ENCODE data around the gene LSMEM2.
A peak's percentile ranks its signal among the peaks of the same experiment; 100 is the strongest.
"Not testable (repeated sequence)": the region's sequence is repeated elsewhere in the genome, so short reads cannot be mapped to it uniquely, and the experiment has no call there.

Gene LSMEM2

DNA sequence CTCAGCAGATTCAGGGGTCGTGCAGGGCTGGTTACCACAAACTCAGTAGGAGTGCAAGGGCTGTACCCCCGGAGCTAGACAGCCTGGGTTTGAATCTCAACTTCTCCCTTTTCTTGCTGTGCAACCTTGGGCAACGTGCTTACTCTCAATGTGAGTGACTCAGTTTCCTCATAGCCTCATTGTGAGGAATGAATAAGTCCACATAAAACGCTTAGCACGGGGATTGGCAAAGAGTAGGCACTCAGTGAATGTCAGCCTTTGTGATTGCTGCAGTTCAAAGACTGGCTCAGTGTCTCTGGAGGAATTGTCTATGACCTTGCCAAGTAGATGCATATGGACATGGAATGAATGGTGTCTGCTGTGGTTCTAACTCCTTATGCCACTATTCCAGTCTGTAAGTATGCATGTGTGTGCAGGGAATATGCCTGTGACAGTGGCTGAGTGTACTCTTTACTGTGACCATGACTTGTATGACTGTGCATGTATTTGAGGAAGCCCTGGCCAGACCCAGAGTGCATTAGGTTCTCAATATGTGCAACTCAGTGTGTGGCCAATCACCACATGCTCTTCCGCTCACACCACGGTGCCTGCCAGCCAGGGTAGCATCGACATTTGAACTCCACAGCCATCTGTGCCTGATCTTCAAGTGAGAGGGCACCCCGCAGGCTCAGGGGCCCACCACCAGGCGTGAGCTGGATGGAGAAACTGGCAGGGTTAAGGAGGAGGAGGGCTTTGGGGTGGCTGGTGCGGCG is 21.2 kb downstream of the LSMEM2 start:
- peak; percentile 79 for DNase-seq (ENCODE audit: low read depth)
- H3K4me3 ChIP-seq (ENCODE audit: low read depth, low read length) = peak overlapping the region; percentile 72
- TF ChIP-seq MYC (IDR thresholded peaks at IDR 0.05; ENCODE audit: low read depth, low read length) (peak; percentile 84), POLR2A (IDR thresholded peaks at IDR 0.05; ENCODE audit: extremely low read depth, insufficient read length) (peak; percentile 28)
- TF ChIP-seq, protein P1, sequence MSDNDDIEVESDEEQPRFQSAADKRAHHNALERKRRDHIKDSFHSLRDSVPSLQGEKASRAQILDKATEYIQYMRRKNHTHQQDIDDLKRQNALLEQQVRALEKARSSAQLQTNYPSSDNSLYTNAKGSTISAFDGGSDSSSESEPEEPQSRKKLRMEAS (IDR thresholded peaks at IDR 0.05; ENCODE audit: low read depth, low read length) = peak; percentile 93
- TF ChIP-seq, protein P2, sequence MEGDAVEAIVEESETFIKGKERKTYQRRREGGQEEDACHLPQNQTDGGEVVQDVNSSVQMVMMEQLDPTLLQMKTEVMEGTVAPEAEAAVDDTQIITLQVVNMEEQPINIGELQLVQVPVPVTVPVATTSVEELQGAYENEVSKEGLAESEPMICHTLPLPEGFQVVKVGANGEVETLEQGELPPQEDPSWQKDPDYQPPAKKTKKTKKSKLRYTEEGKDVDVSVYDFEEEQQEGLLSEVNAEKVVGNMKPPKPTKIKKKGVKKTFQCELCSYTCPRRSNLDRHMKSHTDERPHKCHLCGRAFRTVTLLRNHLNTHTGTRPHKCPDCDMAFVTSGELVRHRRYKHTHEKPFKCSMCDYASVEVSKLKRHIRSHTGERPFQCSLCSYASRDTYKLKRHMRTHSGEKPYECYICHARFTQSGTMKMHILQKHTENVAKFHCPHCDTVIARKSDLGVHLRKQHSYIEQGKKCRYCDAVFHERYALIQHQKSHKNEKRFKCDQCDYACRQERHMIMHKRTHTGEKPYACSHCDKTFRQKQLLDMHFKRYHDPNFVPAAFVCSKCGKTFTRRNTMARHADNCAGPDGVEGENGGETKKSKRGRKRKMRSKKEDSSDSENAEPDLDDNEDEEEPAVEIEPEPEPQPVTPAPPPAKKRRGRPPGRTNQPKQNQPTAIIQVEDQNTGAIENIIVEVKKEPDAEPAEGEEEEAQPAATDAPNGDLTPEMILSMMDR (IDR thresholded peaks at IDR 0.05; ENCODE audit: low read depth, low read length) = no peak

DNA sequence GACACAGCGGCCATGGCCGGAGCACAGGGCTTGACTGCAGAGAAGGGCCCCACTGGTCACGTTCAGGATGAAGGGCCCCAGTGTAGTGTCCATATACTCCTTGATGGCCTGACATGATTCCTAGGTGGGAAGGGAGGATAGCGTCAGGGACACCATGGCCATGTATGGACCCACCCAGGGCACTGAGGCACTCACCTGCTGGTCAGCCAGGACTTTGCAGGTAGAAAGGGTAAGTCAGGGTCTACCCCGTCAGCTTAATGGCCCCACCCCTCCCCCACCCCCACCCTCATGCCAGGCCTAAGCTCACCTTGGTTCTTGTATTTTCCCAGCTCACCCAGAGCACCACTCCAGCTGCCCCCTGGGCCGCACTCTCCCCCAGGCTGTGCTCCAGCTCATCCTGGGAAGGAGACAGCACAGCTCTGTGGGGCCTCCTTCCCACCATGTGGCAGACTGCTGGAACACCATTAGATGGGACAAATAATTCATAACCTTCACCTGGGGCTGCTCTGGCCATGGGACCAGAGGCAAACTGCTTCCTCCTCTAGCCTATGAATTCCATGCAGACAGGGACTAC is 21.9 kb downstream of the LSMEM2 start:
- TF ChIP-seq POLR2A (IDR thresholded peaks at IDR 0.05; ENCODE audit: extremely low read depth, insufficient read length) (no peak), MYC (IDR thresholded peaks at IDR 0.05; ENCODE audit: low read depth, low read length) (no peak)
- TF ChIP-seq, protein P2 (IDR thresholded peaks at IDR 0.05; ENCODE audit: low read depth, low read length) = no peak
- TF ChIP-seq, protein P1 (IDR thresholded peaks at IDR 0.05; ENCODE audit: low read depth, low read length) = no peak
- no peak overlapping the region for H3K4me3 ChIP-seq (ENCODE audit: low read depth, low read length)
- DNase-seq (ENCODE audit: low read depth) = no peak

DNA sequence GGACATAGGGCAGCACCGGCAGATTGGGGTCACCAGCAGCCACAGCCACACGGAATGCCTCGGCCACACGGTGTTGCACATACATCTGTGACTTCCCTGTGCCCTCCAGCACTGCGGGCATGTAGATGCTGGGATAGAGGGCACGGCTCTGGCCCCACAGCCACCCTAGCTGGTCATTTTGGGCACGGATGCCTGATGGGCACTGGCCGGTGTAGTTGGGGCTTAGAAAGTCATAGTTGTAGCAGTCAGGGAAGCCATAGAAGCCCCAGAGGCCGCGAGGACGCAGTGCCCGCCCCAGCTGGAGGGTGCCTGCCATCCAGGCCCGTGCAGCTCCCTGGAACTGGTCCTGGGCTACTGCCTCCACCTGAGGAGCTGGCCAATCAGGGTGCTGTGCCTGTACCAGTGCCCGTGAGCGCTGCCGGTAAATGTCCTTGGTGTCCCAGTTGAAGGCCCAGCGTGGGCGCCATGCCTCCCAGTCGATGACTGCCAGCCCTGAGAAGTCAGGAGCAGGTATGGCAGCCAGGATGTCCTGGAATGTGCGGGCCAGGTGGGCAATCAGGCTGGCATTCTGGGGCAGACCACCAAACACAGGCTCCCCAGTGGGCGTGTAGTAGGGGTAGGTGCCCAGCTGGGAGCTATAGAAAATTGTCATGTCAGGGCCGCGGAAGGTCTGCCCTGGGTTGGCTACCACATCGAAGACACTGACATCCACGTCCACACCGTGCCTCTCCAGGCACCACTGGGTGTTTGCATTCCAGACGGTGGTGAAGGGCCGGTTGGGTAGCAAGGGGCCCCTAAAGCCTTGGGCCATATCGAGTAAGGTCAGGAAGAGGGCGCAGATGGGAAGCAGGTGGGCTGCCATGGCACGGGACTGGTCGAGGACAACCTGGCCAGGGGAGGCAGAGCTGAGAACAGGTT is 23.5 kb downstream of the LSMEM2 start:
- TF ChIP-seq MYC (IDR thresholded peaks at IDR 0.05; ENCODE audit: low read depth, low read length) (no peak), POLR2A (IDR thresholded peaks at IDR 0.05; ENCODE audit: extremely low read depth, insufficient read length) (no peak)
- TF ChIP-seq, protein P2 (IDR thresholded peaks at IDR 0.05; ENCODE audit: low read depth, low read length) = no peak
- TF ChIP-seq, protein P1 (IDR thresholded peaks at IDR 0.05; ENCODE audit: low read depth, low read length) = no peak

DNA sequence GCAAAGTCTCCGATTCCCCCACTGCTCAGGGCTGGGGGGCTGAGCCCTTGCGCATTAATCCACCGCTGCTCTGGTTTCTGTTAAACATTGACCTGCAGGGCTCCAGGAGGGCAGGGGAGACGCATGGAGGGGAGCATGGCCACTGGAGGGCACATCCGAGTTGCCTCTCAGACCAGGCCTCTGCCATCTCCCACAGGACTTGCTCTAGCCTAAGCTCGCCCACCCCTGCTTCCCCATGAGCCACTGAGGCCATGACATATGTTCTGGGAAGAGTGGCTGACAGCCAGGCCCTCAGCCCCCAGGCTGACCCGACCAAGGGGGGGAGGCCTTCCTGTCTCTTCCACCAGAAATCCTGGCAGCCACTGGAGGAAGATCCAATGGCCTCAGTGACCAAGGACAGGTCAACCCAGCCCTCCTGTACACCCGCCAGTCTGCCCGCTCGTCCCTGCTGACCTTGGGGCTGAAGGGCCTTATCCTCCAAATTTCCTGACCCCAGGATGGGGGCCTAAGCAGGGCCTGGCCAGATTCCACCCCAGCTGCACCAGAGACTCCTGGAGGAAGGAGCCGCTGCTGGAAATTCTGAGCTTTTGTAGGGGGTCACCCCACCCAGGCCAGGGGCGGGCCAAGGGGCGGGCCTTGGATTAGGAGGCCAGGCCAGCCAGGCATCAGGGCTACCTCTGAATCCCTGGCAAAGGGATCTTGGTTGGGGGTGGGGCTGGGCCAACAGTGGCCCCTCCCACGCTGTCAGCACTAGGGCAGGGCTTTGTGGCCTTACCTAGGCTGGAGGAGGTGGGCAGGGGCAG is 24.3 kb downstream of the LSMEM2 start, which contains the start of gene HYAL1:
Gene HYAL1, minus strand, starts transcription at position 562 of the 803 bp plus-strand sequence. CDS start 618 bp downstream, outside the sequence.
- TF ChIP-seq, protein P2 (IDR thresholded peaks at IDR 0.05; ENCODE audit: low read depth, low read length) = no peak
- TF ChIP-seq, protein P1 (IDR thresholded peaks at IDR 0.05; ENCODE audit: low read depth, low read length) = no peak
- no peak for TF ChIP-seq POLR2A (IDR thresholded peaks at IDR 0.05; ENCODE audit: extremely low read depth, insufficient read length)
- TF ChIP-seq MYC (IDR thresholded peaks at IDR 0.05; ENCODE audit: low read depth, low read length) = no peak
- DNase-seq (ENCODE audit: low read depth) = peak; percentile 52
- no peak within 1 kb of the TSS for H3K4me3 ChIP-seq (ENCODE audit: low read depth, low read length)

More for the DNA sequence above, 23.5 kb downstream of the LSMEM2 start:
- no peak overlapping the region for H3K4me3 ChIP-seq (ENCODE audit: low read depth, low read length)
- DNase-seq (ENCODE audit: low read depth) = no peak

DNA sequence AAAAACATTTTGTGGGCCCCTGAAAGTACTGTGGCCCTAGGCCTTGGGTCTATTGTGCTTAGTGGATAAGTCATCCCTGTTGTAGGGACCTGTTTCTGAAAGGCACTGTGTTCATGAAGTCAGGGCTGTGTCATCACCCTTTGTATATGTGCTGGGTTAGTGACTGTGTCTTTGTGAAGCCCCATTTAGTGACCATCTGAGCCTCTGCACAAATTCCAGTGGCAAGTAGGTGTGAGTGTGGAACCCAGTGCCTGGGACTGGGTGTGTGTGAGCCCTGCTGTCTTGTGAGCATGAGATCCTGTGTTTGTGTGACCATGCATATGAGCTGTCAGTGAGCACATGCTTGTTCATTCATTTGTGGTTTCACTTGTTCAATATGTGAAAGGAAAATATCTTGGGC is 25.7 kb downstream of the LSMEM2 start:
- TF ChIP-seq MYC (IDR thresholded peaks at IDR 0.05; ENCODE audit: low read depth, low read length) (no peak), POLR2A (IDR thresholded peaks at IDR 0.05; ENCODE audit: extremely low read depth, insufficient read length) (no peak)
- TF ChIP-seq, protein P1 (IDR thresholded peaks at IDR 0.05; ENCODE audit: low read depth, low read length) = no peak
- TF ChIP-seq, protein P2 (IDR thresholded peaks at IDR 0.05; ENCODE audit: low read depth, low read length) = no peak
- H3K4me3 ChIP-seq (ENCODE audit: low read depth, low read length) = no peak overlapping the region
- no peak for DNase-seq (ENCODE audit: low read depth)

DNA sequence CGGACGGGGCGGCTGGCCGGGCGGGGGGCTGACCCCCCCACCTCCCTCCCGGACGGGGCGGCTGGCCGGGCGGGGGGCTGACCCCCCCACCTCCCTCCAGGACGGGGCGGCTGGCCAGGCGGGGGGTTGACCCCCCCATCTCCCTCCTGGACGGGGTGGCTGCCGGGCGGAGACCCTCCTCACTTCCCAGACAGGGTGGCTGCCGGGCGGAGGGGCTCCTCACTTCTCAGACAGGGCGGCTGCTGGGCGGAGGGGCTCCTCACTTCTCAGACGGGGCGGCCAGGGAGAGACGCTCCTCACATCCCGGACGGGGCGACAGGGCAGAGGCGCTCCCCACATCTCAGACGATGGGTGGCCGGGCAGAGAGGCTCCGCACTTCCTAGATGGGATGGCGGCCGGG is 33.2 kb downstream of the LSMEM2 start:
- H3K4me3 ChIP-seq (ENCODE audit: low read depth, low read length); DNase-seq (ENCODE audit: low read depth): not testable (repeated sequence)
